HCT116 (cell line): ENCODE measurements around the gene LRBA. TPM values are rescaled to one million over a fixed set of nuclear protein-coding genes. Genes with fewer than 3 reads are reported as not detected.

ENCODE experiments used
- ATAC-seq: fragments of 200-7000 bp; cut with Tn5 transposase; 2 replicates; pipeline ENCODE4 v1.9.1; 2020; ENCODE audit warnings: mild to moderate bottlenecking, moderate library complexity
- BruUV-seq: library from RNA; stranded (reverse); fragments of 400-500 nt; replicated peaks from 2 replicates; lab custom pipeline; 2021; lab: Mats Ljungman, UMichigan
- CTCF ChIA-PET: fragments of 300-600 bp; sonication (Branson Sonifier 250); formaldehyde crosslinking; loops from one replicate; lab custom pipeline; 2021; ENCODE audit warnings: antibody characterized with exemption; lab: Charles Lee
- POLR2A ChIA-PET: fragments of 300-600, 350-600 bp; sonication (Branson Sonifier 250); formaldehyde crosslinking; loops from one replicate; lab custom pipeline; 2021; ENCODE audit warnings: antibody characterized with exemption; lab: Charles Lee
- RAD21 ChIA-PET, 2 experiments: fragments of 300-600 bp; sonication (Branson Sonifier 250); formaldehyde crosslinking; loops; one replicate each; lab custom pipeline; 2023; ENCODE audit warnings: low total read pairs in 2 of 2; ENCODE audit not compliant: uncharacterized antibody in 2 of 2, unreplicated experiment in 2 of 2, low non-redundant PET in 1 of 2; lab: Charles Lee
- DNase-seq: peaks from one replicate; pipeline ENCODE4 v3.0.0-alpha.2; 2010; ENCODE audit warnings: low read depth, low spot score
- H2AFZ ChIP-seq: fragments of 200-600 bp; shearing (Covaris generic), sonication (generic); 2 replicates; pipeline ENCODE4 v1.6.1; 2017; ENCODE audit warnings: low read depth, mixed run types, mixed read lengths, antibody characterized with exemption, low read length; ENCODE audit not compliant: poor library complexity, severe bottlenecking
- H3K27ac ChIP-seq: 2 replicates; pipeline ENCODE4 v1.5.1; 2012; ENCODE audit warnings: low read depth, low read length
- H3K27me3 ChIP-seq: fragments of 200-600 bp; sonication (generic); 2 replicates; pipeline ENCODE4 v1.6.1; 2016; ENCODE audit warnings: mixed run types, low read length, mixed read lengths; ENCODE audit not compliant: insufficient read depth
- H3K36me3 ChIP-seq, 2 experiments: fragments of 200-500 bp in 1 of 2; fragments of 200-600 bp in 1 of 2; sonication (Bioruptor generic) in 1 of 2; sonication (generic) in 1 of 2; 2 replicates each; pipeline versions ENCODE4 v1.5.1 to v1.6.1; 2014 to 2016; ENCODE audit warnings: low read length in 2 of 2, inconsistent platforms in 1 of 2, mixed read lengths in 1 of 2, mixed run types in 1 of 2; ENCODE audit not compliant: insufficient read depth in 2 of 2, control insufficient read depth in 1 of 2
- H3K4me1 ChIP-seq, 2 experiments: fragments of 200-600 bp in 1 of 2; sonication (generic) in 1 of 2; 2 replicates each; pipeline versions ENCODE4 v1.5.1 to v1.6.1; 2012 to 2017; ENCODE audit warnings: low read length in 2 of 2, inconsistent platforms in 1 of 2, mild to moderate bottlenecking in 1 of 2, mixed read lengths in 1 of 2, mixed run types in 1 of 2, moderate library complexity in 1 of 2; ENCODE audit not compliant: insufficient read depth in 2 of 2, control insufficient read depth in 1 of 2
- H3K4me2 ChIP-seq: fragments of 200-600 bp; sonication (generic); 2 replicates; pipeline ENCODE4 v1.6.1; 2017; ENCODE audit warnings: mixed run types, low read length, mixed read lengths
- H3K4me3 ChIP-seq, 2 experiments: fragments of 200-600 bp in 1 of 2; sonication (generic) in 1 of 2; replicated peaks in 1 of 2; 2 replicates each; pipeline ENCODE4 v1.5.1; 2011 to 2016; ENCODE audit warnings: low read length in 2 of 2, control low read depth in 1 of 2, low read depth in 1 of 2, mild to moderate bottlenecking in 1 of 2, mixed read lengths in 1 of 2, mixed run types in 1 of 2
- H3K79me2 ChIP-seq: fragments of 200-600 bp; sonication (generic); 2 replicates; pipeline ENCODE4 v1.6.1; 2017; ENCODE audit warnings: mild to moderate bottlenecking, mixed run types, low read length, moderate library complexity, mixed read lengths; ENCODE audit not compliant: insufficient read depth
- H3K9ac ChIP-seq: fragments of 200-600 bp; sonication (generic); 2 replicates; pipeline ENCODE4 v1.6.1; 2016; ENCODE audit warnings: low read length, mixed read lengths
- H3K9me2 ChIP-seq: fragments of 200-600 bp; sonication (generic), shearing (Covaris generic); 2 replicates; pipeline ENCODE4 v1.6.1; 2017; ENCODE audit warnings: mixed run types, mild to moderate bottlenecking, moderate library complexity; ENCODE audit not compliant: insufficient read depth
- H3K9me3 ChIP-seq, 2 experiments: fragments of 200-500 bp in 1 of 2; fragments of 200-600 bp in 1 of 2; sonication (Bioruptor generic) in 1 of 2; sonication (generic) in 1 of 2; 2 replicates each; pipeline ENCODE4 v1.6.1; 2014 to 2017; ENCODE audit warnings: low read length in 2 of 2, mixed read lengths in 2 of 2, inconsistent platforms in 1 of 2, low read depth in 1 of 2, mild to moderate bottlenecking in 1 of 2, mixed run types in 1 of 2, moderate library complexity in 1 of 2; ENCODE audit not compliant: control insufficient read depth in 1 of 2, insufficient read depth in 1 of 2
- H4K20me1 ChIP-seq: fragments of 200-600 bp; sonication (generic), shearing (Covaris generic); 2 replicates; pipeline ENCODE4 v1.6.1; 2017; ENCODE audit warnings: mixed run types, mild to moderate bottlenecking, moderate library complexity; ENCODE audit not compliant: insufficient read depth
- CBX3 ChIP-seq: IDR thresholded peaks from 2 replicates; pipeline ENCODE4 v1.6.1; 2012; ENCODE audit warnings: low read depth
- CEBPB ChIP-seq: IDR thresholded peaks from 2 replicates; pipeline ENCODE4 v1.6.1; 2012; ENCODE audit warnings: low read depth
- CTCF ChIP-seq, 3 experiments: fragments of 200-600 bp in 1 of 3; sonication (generic) in 1 of 3; IDR thresholded peaks in 2 of 3; conservative IDR thresholded peaks in 1 of 3; 2 replicates each; pipeline ENCODE4 v1.5.1; 2012 to 2017; ENCODE audit warnings: low read depth in 2 of 3, low read length in 2 of 3, antibody characterized with exemption in 1 of 3, borderline replicate concordance in 1 of 3, control low read depth in 1 of 3, mild to moderate bottlenecking in 1 of 3, mixed read lengths in 1 of 3, mixed run types in 1 of 3, moderate library complexity in 1 of 3; ENCODE audit not compliant: insufficient read depth in 1 of 3
- EGR1 ChIP-seq: IDR thresholded peaks from 2 replicates; pipeline ENCODE4 v1.6.1; 2012; ENCODE audit warnings: low read depth
- EZH2 ChIP-seq: fragments of 200-600 bp; sonication (generic); IDR thresholded peaks from 2 replicates; pipeline ENCODE4 v1.6.1; 2017; ENCODE audit warnings: antibody characterized with exemption, mixed run types
- EZH2phosphoT487 ChIP-seq: fragments of 200-600 bp; IDR thresholded peaks from 2 replicates; pipeline ENCODE4 v1.6.1; 2018; ENCODE audit warnings: antibody characterized with exemption, borderline replicate concordance
- FOSL1 ChIP-seq: IDR thresholded peaks from 2 replicates; pipeline ENCODE4 v1.6.1; 2012; ENCODE audit warnings: low read depth
- JUND ChIP-seq: IDR thresholded peaks from 2 replicates; pipeline ENCODE4 v1.6.1; 2012
- MAX ChIP-seq: IDR thresholded peaks from 2 replicates; pipeline ENCODE4 v1.6.1; 2012
- POLR2A ChIP-seq: IDR thresholded peaks from 2 replicates; pipeline ENCODE4 v1.7.0; 2011; ENCODE audit warnings: borderline replicate concordance; ENCODE audit not compliant: insufficient read depth, insufficient read length; ENCODE audit errors: extremely low read depth
- POLR2AphosphoS5 ChIP-seq: IDR thresholded peaks from 2 replicates; pipeline ENCODE4 v1.6.1; 2011; ENCODE audit warnings: mild to moderate bottlenecking, low read depth, low read length, moderate library complexity
- RAD21 ChIP-seq: IDR thresholded peaks from 2 replicates; pipeline ENCODE4 v1.6.1; 2012; ENCODE audit warnings: low read depth, mild to moderate bottlenecking
- REST ChIP-seq: IDR thresholded peaks from 2 replicates; pipeline ENCODE4 v1.6.1; 2012; ENCODE audit warnings: low read depth
- SIN3A ChIP-seq: IDR thresholded peaks from 2 replicates; pipeline ENCODE4 v1.6.1; 2012; ENCODE audit warnings: low read depth
- SRF ChIP-seq: IDR thresholded peaks from 2 replicates; pipeline ENCODE4 v1.6.1; 2012; ENCODE audit warnings: low read depth
- TCF7L2 ChIP-seq: IDR thresholded peaks from 2 replicates; pipeline ENCODE4 v1.7.0; 2011; ENCODE audit warnings: borderline replicate concordance, inconsistent platforms; ENCODE audit not compliant: insufficient read depth, insufficient read length; ENCODE audit errors: extremely low read depth
- YY1 ChIP-seq: IDR thresholded peaks from 2 replicates; pipeline ENCODE4 v1.6.1; 2011; ENCODE audit warnings: low read length, low read depth, moderate library complexity, mild to moderate bottlenecking; ENCODE audit not compliant: insufficient replicate concordance; ENCODE audit errors: extremely low read depth
- ZBTB33 ChIP-seq: IDR thresholded peaks from 2 replicates; pipeline ENCODE4 v1.6.1; 2011; ENCODE audit warnings: mild to moderate bottlenecking, low read length, moderate library complexity; ENCODE audit not compliant: insufficient replicate concordance; ENCODE audit errors: extremely low read depth
- ZFX ChIP-seq: fragments of 450-650 bp; IDR thresholded peaks from 2 replicates; pipeline ENCODE4 v1.6.1; 2017
- ZNF274 ChIP-seq: fragments of 200-500 bp; sonication (Bioruptor generic); IDR thresholded peaks from 2 replicates; pipeline ENCODE4 v1.6.1; 2014; ENCODE audit warnings: mild to moderate bottlenecking, low read depth, low read length, inconsistent platforms
- intact Hi-C: fragments of 100-400 bp; cut with micrococcal nuclease; formaldehyde crosslinking; loops from 2 replicates; pipeline ENCODE4 v1.10.0; 2022
- total RNA-seq: library from RNA; stranded (reverse); gene quantifications from one replicate; pipeline ENCODE4 v1.2.1, GENCODE V29; 2021; ENCODE audit not compliant: unreplicated experiment

LRBA gene
- total RNA-seq, 1 experiment from 2014 or later, result 79.8 TPM

GRCh38 chr4:150952167-150952845 is 62.8 kb downstream of the LRBA start:
- Histone ChIP-seq H3K9me3 (no peaks in the 10 kb centered on the region), H3K9ac (no peak overlapping the region), H3K9me2 (no peaks in the 10 kb centered on the region), H3K4me3 (no peak overlapping the region), H3K4me2 (no peak overlapping the region), H3K27ac (no peak overlapping the region), H3K79me2 (peaks cover 85% of the 10 kb centered on the region), H3K27me3 (no peaks in the 10 kb centered on the region), H3K4me1 (peaks cover 7 to 12% of the 10 kb centered on the region in 2 experiments), H3K36me3 (no peaks in the 10 kb centered on the region), H2AFZ (no peak overlapping the region), H4K20me1 (peaks cover 14% of the 10 kb centered on the region; the same call in 1 of the 2 replicates)
- intact Hi-C loops, result no loop called here
- ATAC-seq (no peak), DNase-seq (no peak)
- no TSS peak for BruUV-seq
- TF ChIP-seq YY1 (no peak), EZH2phosphoT487 (no peak), ZNF274 (no peak), ZFX (no peak), RAD21 (no peak), POLR2AphosphoS5 (no peak), CTCF (IDR thresholded peaks at IDR 0.05 in 2 of 3, conservative IDR thresholded peaks at IDR 0.05 in 1 of 3; ENCODE audit: borderline replicate concordance in 1 of 3, insufficient read depth in 1 of 3, low read depth in 2 of 3, low read length in 2 of 3) (no peak), FOSL1 (no peak), ZBTB33 (no peak), MAX (no peak), CBX3 (no peak), CEBPB (no peak), SRF (no peak), SIN3A (no peak), TCF7L2 (no peak), EZH2 (no peak), JUND (no peak), EGR1 (no peak), POLR2A (no peak), REST (no peak)
- ChIA-PET POLR2A (no interaction called here), RAD21 (no interaction called here), CTCF (no interaction called here)
